HG03280 (cell line): ENCODE measurements around the gene PRCD.

ENCODE experiments used
- ATAC-seq: cut with Tn5 transposase; IDR thresholded peaks from one replicate; pipeline ENCODE4 v1.9.1; 2021; ENCODE audit warnings: mild to moderate bottlenecking, moderate library complexity; ENCODE audit not compliant: unreplicated experiment

The PRCD gene

GRCh38 chr17:76588182-76588581, 48.3 kb downstream of the PRCD start:
- no peak for ATAC-seq

GRCh38 chr17:76593384-76593826, 53.6 kb downstream of the PRCD start:
- ATAC-seq, result no peak

GRCh38 chr17:76593959-76594358, 54.1 kb downstream of the PRCD start:
- ATAC-seq, result no peak

GRCh38 chr17:76594690-76595089, 54.8 kb downstream of the PRCD start:
- no peak for ATAC-seq
